ENCODE results near the gene FBLIM1. TPM values are rescaled to one million over a fixed set of nuclear protein-coding genes. Genes with fewer than 3 reads are reported as not detected.

Gene FBLIM1
- total and polyA plus RNA-seq, 11 donors, result 31.6 to 103 (median 69.8) TPM

DNA sequence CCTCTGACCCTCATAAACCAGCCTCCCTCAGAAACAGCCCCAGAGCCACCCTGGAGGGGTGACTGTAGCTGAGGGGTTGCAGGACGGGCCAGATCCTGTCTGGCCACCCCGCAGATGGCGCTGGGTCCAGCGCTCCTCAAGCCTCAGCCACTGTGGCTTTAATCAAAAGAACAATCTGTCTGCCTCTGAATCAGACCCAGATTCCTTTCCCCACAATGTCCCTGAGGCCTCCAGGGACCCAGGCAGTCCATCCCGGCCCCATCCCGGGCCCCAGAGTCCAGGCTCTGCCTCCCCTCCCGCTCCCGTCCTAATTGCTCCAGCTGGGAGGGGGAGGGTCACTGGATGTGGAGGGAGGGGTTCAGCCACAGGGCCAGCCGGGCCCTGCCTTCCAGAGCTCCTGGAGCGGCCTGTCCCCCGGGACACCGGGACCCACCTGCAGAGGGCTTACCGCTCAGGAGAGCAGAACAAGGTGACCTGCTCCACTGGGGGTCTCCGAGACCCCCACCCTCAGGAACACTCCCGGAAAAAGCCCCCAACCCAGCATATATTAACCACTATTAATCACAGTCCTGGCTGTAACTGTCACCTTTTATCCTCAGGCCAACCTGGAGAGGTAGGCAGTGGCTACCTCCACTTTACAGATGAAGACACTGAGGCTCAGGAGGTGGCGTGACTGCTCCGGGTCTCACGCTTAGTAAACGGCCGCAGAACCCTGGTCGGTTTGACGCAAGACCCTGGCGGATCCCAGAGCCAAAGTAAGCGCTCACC lies 836 bp upstream of the FBLIM1 start:
- no peaks in the 10 kb centered on the region for H3K36me3 ChIP-seq
- TF ChIP-seq POLR2A (IDR thresholded peaks at IDR 0.05), result no peak
- TF ChIP-seq, protein P1, sequence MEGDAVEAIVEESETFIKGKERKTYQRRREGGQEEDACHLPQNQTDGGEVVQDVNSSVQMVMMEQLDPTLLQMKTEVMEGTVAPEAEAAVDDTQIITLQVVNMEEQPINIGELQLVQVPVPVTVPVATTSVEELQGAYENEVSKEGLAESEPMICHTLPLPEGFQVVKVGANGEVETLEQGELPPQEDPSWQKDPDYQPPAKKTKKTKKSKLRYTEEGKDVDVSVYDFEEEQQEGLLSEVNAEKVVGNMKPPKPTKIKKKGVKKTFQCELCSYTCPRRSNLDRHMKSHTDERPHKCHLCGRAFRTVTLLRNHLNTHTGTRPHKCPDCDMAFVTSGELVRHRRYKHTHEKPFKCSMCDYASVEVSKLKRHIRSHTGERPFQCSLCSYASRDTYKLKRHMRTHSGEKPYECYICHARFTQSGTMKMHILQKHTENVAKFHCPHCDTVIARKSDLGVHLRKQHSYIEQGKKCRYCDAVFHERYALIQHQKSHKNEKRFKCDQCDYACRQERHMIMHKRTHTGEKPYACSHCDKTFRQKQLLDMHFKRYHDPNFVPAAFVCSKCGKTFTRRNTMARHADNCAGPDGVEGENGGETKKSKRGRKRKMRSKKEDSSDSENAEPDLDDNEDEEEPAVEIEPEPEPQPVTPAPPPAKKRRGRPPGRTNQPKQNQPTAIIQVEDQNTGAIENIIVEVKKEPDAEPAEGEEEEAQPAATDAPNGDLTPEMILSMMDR (IDR thresholded peaks at IDR 0.05), result no peak
- peak overlapping the region in 10 of 12 donors; percentile 66 to 95 (median 72) for H3K4me3 ChIP-seq
- peak in 3 of 4 donors; percentile 2 to 8 (median 3) for ATAC-seq
- DNase-seq, result peak in 2 of 5 donors; percentile 52 to 55
- H3K4me1 ChIP-seq, result peaks cover 0 to 57% (median 41%) of the 10 kb centered on the region in 12 donors
- H3K27ac ChIP-seq, result peak overlapping the region in 9 of 12 donors; percentile 37 to 87 (median 82)
- WGBS, 4 donors, result 20 to 28% (median 21%) methylated on average over 19 to 24 of the region's 24 CpGs
- H3K9me3 ChIP-seq, result no peaks in the 10 kb centered on the region
- intact Hi-C loops (cut with DNase I), result loop anchor here in 2 of 10 donors (2.0 to 10.0 kb wide), 2 partner anchors 19 to 163 kb away; no protein-coding TSS in a partner anchor
- peaks cover 0 to 56% (median 3%) of the 10 kb centered on the region in 9 donors for H3K27me3 ChIP-seq

DNA sequence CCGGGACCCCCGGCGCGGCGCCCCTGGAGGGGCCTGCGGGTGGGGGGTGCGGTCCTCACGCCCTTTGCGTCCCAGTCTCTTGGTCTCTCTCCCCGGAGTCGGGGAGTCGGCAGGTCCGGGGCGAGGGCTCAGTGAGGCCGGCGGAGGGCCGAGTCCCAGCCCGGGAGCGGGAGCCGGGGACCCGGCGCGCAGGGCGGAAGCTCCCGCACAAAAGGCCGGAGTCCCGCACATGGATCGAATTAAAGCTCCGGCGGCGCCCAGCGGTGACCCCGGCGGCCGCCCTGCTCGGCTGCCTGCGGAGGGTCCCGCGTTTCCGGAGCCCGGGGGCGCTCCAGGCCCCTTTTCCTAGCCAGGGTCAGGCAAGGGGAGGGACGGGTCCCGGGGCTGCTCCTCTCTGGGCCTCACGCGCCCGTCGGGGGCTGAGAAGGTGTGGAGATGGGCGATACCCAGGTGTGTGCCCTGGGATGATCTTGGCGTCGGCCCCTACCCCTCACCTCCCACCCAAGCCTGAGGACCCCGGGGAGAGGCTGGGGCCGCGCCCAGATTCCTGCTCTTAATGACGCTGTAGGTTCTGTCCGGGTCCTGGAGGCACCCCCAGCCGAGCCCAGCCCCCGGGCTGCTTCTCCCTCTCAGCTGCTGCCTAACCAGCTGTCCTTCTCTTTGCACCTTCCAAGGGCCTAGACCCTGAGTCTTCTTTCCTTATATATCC lies 512 bp downstream of the FBLIM1 start:
- intact Hi-C loops (cut with DNase I), result loop anchor here in 2 of 10 donors (2.0 to 10.0 kb wide), 2 partner anchors 20 to 164 kb away; no protein-coding TSS in a partner anchor
- 2 to 4% (median 2%) methylated on average over 9 to 58 of the region's 58 CpGs for WGBS, 4 donors

GRCh38 chr1:15760520-15761211 lies 2.1 kb downstream of the FBLIM1 start:
- peak overlapping the region; percentile 66 to 87 (median 82) for H3K27ac ChIP-seq
- WGBS, 4 donors, result 4 to 12% (median 8%) methylated on average over 8 to 12 of the region's 12 CpGs
- intact Hi-C loops (cut with DNase I), result no loop called here
- no peaks in the 10 kb centered on the region for H3K9me3 ChIP-seq
- H3K4me1 ChIP-seq, result peaks cover 0 to 85% (median 44%) of the 10 kb centered on the region in 12 donors
- no peak for TF ChIP-seq POLR2A (IDR thresholded peaks at IDR 0.05)
- TF ChIP-seq, protein P1 (IDR thresholded peaks at IDR 0.05), result no peak
- H3K36me3 ChIP-seq, result peaks cover 0 to 7% (median 0%) of the 10 kb centered on the region in 9 donors
- H3K4me3 ChIP-seq, result peak overlapping the region in 9 of 12 donors; percentile 12 to 95 (median 71)
- peak; percentile 24 to 50 (median 39) for ATAC-seq
- H3K27me3 ChIP-seq, result peaks cover 0 to 54% (median 3%) of the 10 kb centered on the region in 9 donors
- peak in 4 of 5 donors; percentile 48 to 84 (median 74) for DNase-seq

More for the DNA sequence above, 512 bp downstream of the FBLIM1 start:
- Histone ChIP-seq H3K9me3 (no peaks in the 10 kb centered on the region), H3K4me3 (peak overlapping the region; percentile 66 to 95 (median 72)), H3K27ac (peak overlapping the region; percentile 65 to 87 (median 82)), H3K4me1 (peaks cover 0 to 69% (median 42%) of the 10 kb centered on the region in 12 donors), H3K36me3 (no peaks in the 10 kb centered on the region), H3K27me3 (peaks cover 0 to 56% (median 3%) of the 10 kb centered on the region in 9 donors)
- DNase-seq (no peak), ATAC-seq (peak in 3 of 4 donors; percentile 5 to 6 (median 5))
- TF ChIP-seq, protein P1 (IDR thresholded peaks at IDR 0.05), result no peak
- TF ChIP-seq POLR2A (IDR thresholded peaks at IDR 0.05), result no peak
